ENCODE measurements around the gene COL4A2.

DNA sequence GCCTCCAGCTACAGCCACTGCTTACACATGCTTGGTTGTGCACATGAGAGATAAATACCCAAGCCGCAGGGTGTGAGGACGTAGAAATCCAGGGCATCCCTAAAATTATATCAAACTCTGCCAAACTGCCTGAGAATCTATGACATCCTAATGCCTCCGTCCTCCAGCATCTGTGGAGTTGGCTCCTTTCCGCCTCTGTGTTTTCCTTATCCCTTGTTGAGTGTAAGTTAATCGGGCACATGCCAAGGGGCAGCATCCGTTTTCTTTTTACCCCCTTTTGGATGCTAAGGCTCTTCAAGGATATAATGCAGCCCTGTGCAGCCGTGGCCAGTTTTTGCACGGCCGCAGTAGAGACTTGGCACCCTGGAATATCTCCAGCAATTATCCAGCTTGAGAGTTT, 66.5 kb downstream of the COL4A2 start:
- TF ChIP-seq, protein P1, sequence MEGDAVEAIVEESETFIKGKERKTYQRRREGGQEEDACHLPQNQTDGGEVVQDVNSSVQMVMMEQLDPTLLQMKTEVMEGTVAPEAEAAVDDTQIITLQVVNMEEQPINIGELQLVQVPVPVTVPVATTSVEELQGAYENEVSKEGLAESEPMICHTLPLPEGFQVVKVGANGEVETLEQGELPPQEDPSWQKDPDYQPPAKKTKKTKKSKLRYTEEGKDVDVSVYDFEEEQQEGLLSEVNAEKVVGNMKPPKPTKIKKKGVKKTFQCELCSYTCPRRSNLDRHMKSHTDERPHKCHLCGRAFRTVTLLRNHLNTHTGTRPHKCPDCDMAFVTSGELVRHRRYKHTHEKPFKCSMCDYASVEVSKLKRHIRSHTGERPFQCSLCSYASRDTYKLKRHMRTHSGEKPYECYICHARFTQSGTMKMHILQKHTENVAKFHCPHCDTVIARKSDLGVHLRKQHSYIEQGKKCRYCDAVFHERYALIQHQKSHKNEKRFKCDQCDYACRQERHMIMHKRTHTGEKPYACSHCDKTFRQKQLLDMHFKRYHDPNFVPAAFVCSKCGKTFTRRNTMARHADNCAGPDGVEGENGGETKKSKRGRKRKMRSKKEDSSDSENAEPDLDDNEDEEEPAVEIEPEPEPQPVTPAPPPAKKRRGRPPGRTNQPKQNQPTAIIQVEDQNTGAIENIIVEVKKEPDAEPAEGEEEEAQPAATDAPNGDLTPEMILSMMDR (conservative IDR thresholded peaks at IDR 0.05; ENCODE audit: low read length) = no peak
- no peak for TF ChIP-seq EZH2phosphoT487 (IDR thresholded peaks at IDR 0.05; ENCODE audit: borderline replicate concordance)
